ENCODE results near the gene BUB1B. TPM values are rescaled to one million over a fixed set of nuclear protein-coding genes. Genes with fewer than 3 reads are reported as not detected.

BUB1B gene
- polyA plus RNA-seq, 1 of the 3 experiments (the other 2 are of a cell fraction): 12.6 TPM

DNA sequence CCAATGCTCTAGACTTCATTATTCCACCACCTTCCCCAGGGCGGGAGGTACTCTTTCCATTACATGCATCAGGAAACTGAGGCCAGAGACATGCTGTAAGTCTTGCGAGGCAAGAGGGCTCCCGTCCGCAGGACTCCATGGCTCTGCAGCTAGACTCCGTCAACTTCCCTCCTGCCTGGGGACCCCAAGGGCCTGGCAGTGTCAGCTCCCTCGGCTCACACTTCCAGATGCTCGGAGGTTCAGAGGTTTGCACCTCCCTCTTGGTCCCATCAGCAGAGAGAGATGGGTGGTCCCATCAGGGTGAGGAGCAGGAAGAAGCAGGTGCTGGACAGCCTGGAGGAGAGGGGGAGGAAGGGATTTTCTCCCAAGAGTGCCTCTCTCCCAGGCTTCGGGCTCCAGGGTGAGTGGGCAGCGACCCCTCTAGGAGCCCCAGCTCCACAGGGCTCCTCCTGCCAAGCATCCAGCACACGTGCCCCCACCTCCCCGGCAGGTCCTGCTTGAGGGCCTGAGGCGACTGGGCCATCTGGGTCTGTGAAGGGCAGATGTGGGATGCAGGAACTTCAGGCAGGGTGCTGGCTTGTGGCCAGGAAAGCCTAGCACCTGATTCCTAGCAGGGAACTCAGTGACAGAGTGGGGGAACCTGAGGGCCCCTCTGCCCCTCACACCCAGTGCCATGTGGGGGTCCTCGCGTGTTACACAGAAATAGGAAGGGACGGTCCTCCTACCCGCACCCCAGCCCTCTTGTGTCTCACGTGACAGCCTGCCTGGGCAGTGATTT, 87.3 kb downstream of the BUB1B start:
- H3K4me1 ChIP-seq (ENCODE audit: control insufficient read depth in 1 of 2, insufficient read depth in 2 of 2, low read depth in 1 of 2, low read length in 1 of 2): peaks cover 13 to 33% of the 10 kb centered on the region in 2 experiments
- no peaks in the 10 kb centered on the region for H3K9me2 ChIP-seq
- no peak overlapping the region for H2AFZ ChIP-seq (ENCODE audit: low read depth)
- WGBS (ENCODE audit: low lambda C conversion rate): 97% methylated on average over 14 of the region's 17 CpGs
- H3K27me3 ChIP-seq (ENCODE audit: insufficient read depth): peaks cover 23% of the 10 kb centered on the region
- H3K79me2 ChIP-seq (ENCODE audit: insufficient read depth): no peaks in the 10 kb centered on the region
- TF ChIP-seq, protein P1, sequence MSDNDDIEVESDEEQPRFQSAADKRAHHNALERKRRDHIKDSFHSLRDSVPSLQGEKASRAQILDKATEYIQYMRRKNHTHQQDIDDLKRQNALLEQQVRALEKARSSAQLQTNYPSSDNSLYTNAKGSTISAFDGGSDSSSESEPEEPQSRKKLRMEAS (IDR thresholded peaks at IDR 0.05; ENCODE audit: low read depth): no peak
- TF ChIP-seq TEAD4 (IDR thresholded peaks at IDR 0.05; ENCODE audit: borderline replicate concordance, insufficient read depth): no peak
- TF ChIP-seq CHD2 (IDR thresholded peaks at IDR 0.05; ENCODE audit: low read length, partially characterized antibody): peak; percentile 41
- TF ChIP-seq MEF2A (IDR thresholded peaks at IDR 0.05; ENCODE audit: borderline replicate concordance, low read depth): no peak
- no peak for TF ChIP-seq NFIC (IDR thresholded peaks at IDR 0.05; ENCODE audit: borderline replicate concordance)
- TF ChIP-seq, protein P2, sequence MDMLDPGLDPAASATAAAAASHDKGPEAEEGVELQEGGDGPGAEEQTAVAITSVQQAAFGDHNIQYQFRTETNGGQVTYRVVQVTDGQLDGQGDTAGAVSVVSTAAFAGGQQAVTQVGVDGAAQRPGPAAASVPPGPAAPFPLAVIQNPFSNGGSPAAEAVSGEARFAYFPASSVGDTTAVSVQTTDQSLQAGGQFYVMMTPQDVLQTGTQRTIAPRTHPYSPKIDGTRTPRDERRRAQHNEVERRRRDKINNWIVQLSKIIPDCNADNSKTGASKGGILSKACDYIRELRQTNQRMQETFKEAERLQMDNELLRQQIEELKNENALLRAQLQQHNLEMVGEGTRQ (IDR thresholded peaks at IDR 0.05; ENCODE audit: borderline replicate concordance, low read depth, low read length): no peak
- TF ChIP-seq, protein P3, sequence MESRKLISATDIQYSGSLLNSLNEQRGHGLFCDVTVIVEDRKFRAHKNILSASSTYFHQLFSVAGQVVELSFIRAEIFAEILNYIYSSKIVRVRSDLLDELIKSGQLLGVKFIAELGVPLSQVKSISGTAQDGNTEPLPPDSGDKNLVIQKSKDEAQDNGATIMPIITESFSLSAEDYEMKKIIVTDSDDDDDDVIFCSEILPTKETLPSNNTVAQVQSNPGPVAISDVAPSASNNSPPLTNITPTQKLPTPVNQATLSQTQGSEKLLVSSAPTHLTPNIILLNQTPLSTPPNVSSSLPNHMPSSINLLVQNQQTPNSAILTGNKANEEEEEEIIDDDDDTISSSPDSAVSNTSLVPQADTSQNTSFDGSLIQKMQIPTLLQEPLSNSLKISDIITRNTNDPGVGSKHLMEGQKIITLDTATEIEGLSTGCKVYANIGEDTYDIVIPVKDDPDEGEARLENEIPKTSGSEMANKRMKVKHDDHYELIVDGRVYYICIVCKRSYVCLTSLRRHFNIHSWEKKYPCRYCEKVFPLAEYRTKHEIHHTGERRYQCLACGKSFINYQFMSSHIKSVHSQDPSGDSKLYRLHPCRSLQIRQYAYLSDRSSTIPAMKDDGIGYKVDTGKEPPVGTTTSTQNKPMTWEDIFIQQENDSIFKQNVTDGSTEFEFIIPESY (IDR thresholded peaks at IDR 0.05; ENCODE audit: borderline replicate concordance, low read depth): no peak
- TF ChIP-seq EP300 (IDR thresholded peaks at IDR 0.05; ENCODE audit: borderline replicate concordance in 1 of 2, low read depth in 1 of 2, low read length in 1 of 2): no peak
- no peak for TF ChIP-seq FOXM1 (IDR thresholded peaks at IDR 0.05; ENCODE audit: low read depth)
- TF ChIP-seq YY1 (IDR thresholded peaks at IDR 0.05; ENCODE audit: low read depth): no peak
- no peak for TF ChIP-seq EZH2phosphoT487 (IDR thresholded peaks at IDR 0.05; ENCODE audit: borderline replicate concordance, low read depth)
- no peak for TF ChIP-seq JUND (IDR thresholded peaks at IDR 0.05)
- TF ChIP-seq GATA2 (CRISPR knock-in tag; IDR thresholded peaks at IDR 0.05): peak; percentile 11; the same call in 1 of the 2 replicates
- TF ChIP-seq FOXJ3 (CRISPR knock-in tag; IDR thresholded peaks at IDR 0.05): no peak
- ChIA-PET CTCF (interaction anchor here (0.6 to 34.5 kb wide), 4 partner anchors 9 to 144 kb away, joined by 3 to 720 read pairs (median 21); partner anchors contain the start of gene PAK6), POLR2A (interaction anchor here (1.1 kb wide), 1 partner anchor 9 kb away, joined by 5 read pairs; the partner anchor contains the start of gene PAK6)
- no peak overlapping the region for H3K4me2 ChIP-seq
- H3K36me3 ChIP-seq (replicated peaks in 1 of 2; ENCODE audit: control insufficient read depth in 1 of 2, insufficient read depth in 2 of 2, low read length in 1 of 2): no peaks in the 10 kb centered on the region
- H4K20me1 ChIP-seq (ENCODE audit: insufficient read depth): peaks cover 13% of the 10 kb centered on the region
- H3K27ac ChIP-seq (ENCODE audit: low read depth in 2 of 2, low read length in 1 of 2): no peak overlapping the region; a peak in 1 of 4 replicates
- peak; percentile 84 for DNase-seq
- H3F3A ChIP-seq (replicated peaks; ENCODE audit: insufficient read depth): peaks cover 22% of the 10 kb centered on the region
- no peaks in the 10 kb centered on the region for H3K9me3 ChIP-seq
- H3K9ac ChIP-seq: no peak overlapping the region
- no peak overlapping the region for H3K4me3 ChIP-seq (ENCODE audit: low read depth in 2 of 2, low read length in 1 of 2)
